HG02610 (cell line): ENCODE results near the gene UPK2.
"Not testable (repeated sequence)": the region's sequence is repeated elsewhere in the genome, so short reads cannot be mapped to it uniquely, and the experiment has no call there.

Experiments used
- ATAC-seq: cut with Tn5 transposase; IDR thresholded peaks from one replicate; pipeline ENCODE4 v1.9.1; 2021; ENCODE audit warnings: mild to moderate bottlenecking, moderate library complexity; ENCODE audit not compliant: unreplicated experiment

The UPK2 gene

GRCh38 chr11:118938491-118939403 is 17.4 kb upstream of the UPK2 start:
- no peak for ATAC-seq

GRCh38 chr11:118939404-118939915 is 16.6 kb upstream of the UPK2 start:
- no peak for ATAC-seq

- no peak for ATAC-seq
Measured at GRCh38 chr11:118939953-118940598, 16.0 kb upstream of the UPK2 start.

- ATAC-seq = no peak
Measured at GRCh38 chr11:118947091-118947490, 9.0 kb upstream of the UPK2 start.

GRCh38 chr11:118948000-118948399 is 8.1 kb upstream of the UPK2 start:
- ATAC-seq = no peak

GRCh38 chr11:118953265-118953664 is 2.8 kb upstream of the UPK2 start:
- no peak for ATAC-seq

- not testable (repeated sequence) for ATAC-seq
Measured at GRCh38 chr11:118953976-118954375, 2.1 kb upstream of the UPK2 start.

- ATAC-seq = no peak
Measured at GRCh38 chr11:118956847-118957469, 860 bp downstream of the UPK2 start.

GRCh38 chr11:118957549-118957948 is 1.5 kb downstream of the UPK2 start:
- no peak for ATAC-seq

GRCh38 chr11:118957968-118958367 is 1.9 kb downstream of the UPK2 start:
- ATAC-seq = no peak

- no peak for ATAC-seq
Measured at GRCh38 chr11:118958577-118958976, 2.5 kb downstream of the UPK2 start.

- no peak for ATAC-seq
Measured at GRCh38 chr11:118961189-118961588, 5.1 kb downstream of the UPK2 start.

GRCh38 chr11:118961591-118961990 is 5.5 kb downstream of the UPK2 start:
- ATAC-seq = no peak

- not testable (repeated sequence) for ATAC-seq
Measured at GRCh38 chr11:118969508-118969907, 13.4 kb downstream of the UPK2 start.

GRCh38 chr11:118971646-118972045 is 15.5 kb downstream of the UPK2 start, which contains the start of gene FOXR1:
FOXR1 (plus strand) TSS chr11:118971761; CDS start chr11:118971932, 171 bp downstream.
- ATAC-seq = no peak

- no peak for ATAC-seq
Measured at GRCh38 chr11:118973985-118974384, 17.9 kb downstream of the UPK2 start.

GRCh38 chr11:118975771-118976709 is 19.9 kb downstream of the UPK2 start:
- no peak for ATAC-seq

- no peak for ATAC-seq
Measured at GRCh38 chr11:118979434-118979833, 23.3 kb downstream of the UPK2 start.

- ATAC-seq = no peak
Measured at GRCh38 chr11:118980191-118980881, 24.2 kb downstream of the UPK2 start.

- not testable (repeated sequence) for ATAC-seq
Measured at GRCh38 chr11:118984337-118984736, 28.2 kb downstream of the UPK2 start.
